HCT116 (cell line): ENCODE data around the gene BBS2. TPM values are rescaled to one million over a fixed set of nuclear protein-coding genes. Genes with fewer than 3 reads are reported as not detected.

Experiments
- ATAC-seq: fragments of 200-7000 bp; cut with Tn5 transposase; 2 replicates; pipeline ENCODE4 v1.9.1; 2020; ENCODE audit warnings: mild to moderate bottlenecking, moderate library complexity
- BruUV-seq: library from RNA; stranded (reverse); fragments of 400-500 nt; replicated peaks from 2 replicates; lab custom pipeline; 2021; lab: Mats Ljungman, UMichigan
- CTCF ChIA-PET: fragments of 300-600 bp; sonication (Branson Sonifier 250); formaldehyde crosslinking; loops from one replicate; lab custom pipeline; 2021; ENCODE audit warnings: antibody characterized with exemption; lab: Charles Lee
- POLR2A ChIA-PET: fragments of 300-600, 350-600 bp; sonication (Branson Sonifier 250); formaldehyde crosslinking; loops from one replicate; lab custom pipeline; 2021; ENCODE audit warnings: antibody characterized with exemption; lab: Charles Lee
- RAD21 ChIA-PET, 2 experiments: fragments of 300-600 bp; sonication (Branson Sonifier 250); formaldehyde crosslinking; loops; one replicate each; lab custom pipeline; 2023; ENCODE audit warnings: low total read pairs in 2 of 2; ENCODE audit not compliant: uncharacterized antibody in 2 of 2, unreplicated experiment in 2 of 2, low non-redundant PET in 1 of 2; lab: Charles Lee
- DNase-seq: peaks from one replicate; pipeline ENCODE4 v3.0.0-alpha.2; 2010; ENCODE audit warnings: low read depth, low spot score
- H2AFZ ChIP-seq: fragments of 200-600 bp; shearing (Covaris generic), sonication (generic); 2 replicates; pipeline ENCODE4 v1.6.1; 2017; ENCODE audit warnings: low read depth, mixed run types, mixed read lengths, antibody characterized with exemption, low read length; ENCODE audit not compliant: poor library complexity, severe bottlenecking
- H3K27ac ChIP-seq: 2 replicates; pipeline ENCODE4 v1.5.1; 2012; ENCODE audit warnings: low read depth, low read length
- H3K27me3 ChIP-seq: fragments of 200-600 bp; sonication (generic); 2 replicates; pipeline ENCODE4 v1.6.1; 2016; ENCODE audit warnings: mixed run types, low read length, mixed read lengths; ENCODE audit not compliant: insufficient read depth
- H3K36me3 ChIP-seq, 2 experiments: fragments of 200-500 bp in 1 of 2; fragments of 200-600 bp in 1 of 2; sonication (Bioruptor generic) in 1 of 2; sonication (generic) in 1 of 2; 2 replicates each; pipeline versions ENCODE4 v1.5.1 to v1.6.1; 2014 to 2016; ENCODE audit warnings: low read length in 2 of 2, inconsistent platforms in 1 of 2, mixed read lengths in 1 of 2, mixed run types in 1 of 2; ENCODE audit not compliant: insufficient read depth in 2 of 2, control insufficient read depth in 1 of 2
- H3K4me1 ChIP-seq, 2 experiments: fragments of 200-600 bp in 1 of 2; sonication (generic) in 1 of 2; 2 replicates each; pipeline versions ENCODE4 v1.5.1 to v1.6.1; 2012 to 2017; ENCODE audit warnings: low read length in 2 of 2, inconsistent platforms in 1 of 2, mild to moderate bottlenecking in 1 of 2, mixed read lengths in 1 of 2, mixed run types in 1 of 2, moderate library complexity in 1 of 2; ENCODE audit not compliant: insufficient read depth in 2 of 2, control insufficient read depth in 1 of 2
- H3K4me2 ChIP-seq: fragments of 200-600 bp; sonication (generic); 2 replicates; pipeline ENCODE4 v1.6.1; 2017; ENCODE audit warnings: mixed run types, low read length, mixed read lengths
- H3K4me3 ChIP-seq, 2 experiments: fragments of 200-600 bp in 1 of 2; sonication (generic) in 1 of 2; replicated peaks in 1 of 2; 2 replicates each; pipeline ENCODE4 v1.5.1; 2011 to 2016; ENCODE audit warnings: low read length in 2 of 2, control low read depth in 1 of 2, low read depth in 1 of 2, mild to moderate bottlenecking in 1 of 2, mixed read lengths in 1 of 2, mixed run types in 1 of 2
- H3K79me2 ChIP-seq: fragments of 200-600 bp; sonication (generic); 2 replicates; pipeline ENCODE4 v1.6.1; 2017; ENCODE audit warnings: mild to moderate bottlenecking, mixed run types, low read length, moderate library complexity, mixed read lengths; ENCODE audit not compliant: insufficient read depth
- H3K9ac ChIP-seq: fragments of 200-600 bp; sonication (generic); 2 replicates; pipeline ENCODE4 v1.6.1; 2016; ENCODE audit warnings: low read length, mixed read lengths
- H3K9me2 ChIP-seq: fragments of 200-600 bp; sonication (generic), shearing (Covaris generic); 2 replicates; pipeline ENCODE4 v1.6.1; 2017; ENCODE audit warnings: mixed run types, mild to moderate bottlenecking, moderate library complexity; ENCODE audit not compliant: insufficient read depth
- H3K9me3 ChIP-seq, 2 experiments: fragments of 200-500 bp in 1 of 2; fragments of 200-600 bp in 1 of 2; sonication (Bioruptor generic) in 1 of 2; sonication (generic) in 1 of 2; 2 replicates each; pipeline ENCODE4 v1.6.1; 2014 to 2017; ENCODE audit warnings: low read length in 2 of 2, mixed read lengths in 2 of 2, inconsistent platforms in 1 of 2, low read depth in 1 of 2, mild to moderate bottlenecking in 1 of 2, mixed run types in 1 of 2, moderate library complexity in 1 of 2; ENCODE audit not compliant: control insufficient read depth in 1 of 2, insufficient read depth in 1 of 2
- H4K20me1 ChIP-seq: fragments of 200-600 bp; sonication (generic), shearing (Covaris generic); 2 replicates; pipeline ENCODE4 v1.6.1; 2017; ENCODE audit warnings: mixed run types, mild to moderate bottlenecking, moderate library complexity; ENCODE audit not compliant: insufficient read depth
- CEBPB ChIP-seq: IDR thresholded peaks from 2 replicates; pipeline ENCODE4 v1.6.1; 2012; ENCODE audit warnings: low read depth
- EGR1 ChIP-seq: IDR thresholded peaks from 2 replicates; pipeline ENCODE4 v1.6.1; 2012; ENCODE audit warnings: low read depth
- ELF1 ChIP-seq: IDR thresholded peaks from 2 replicates; pipeline ENCODE4 v1.6.1; 2012; ENCODE audit warnings: low read depth, borderline replicate concordance
- FOSL1 ChIP-seq: IDR thresholded peaks from 2 replicates; pipeline ENCODE4 v1.6.1; 2012; ENCODE audit warnings: low read depth
- SIN3A ChIP-seq: IDR thresholded peaks from 2 replicates; pipeline ENCODE4 v1.6.1; 2012; ENCODE audit warnings: low read depth
- SP1 ChIP-seq: IDR thresholded peaks from 2 replicates; pipeline ENCODE4 v1.6.1; 2012; ENCODE audit warnings: low read depth
- YY1 ChIP-seq: IDR thresholded peaks from 2 replicates; pipeline ENCODE4 v1.6.1; 2011; ENCODE audit warnings: low read length, low read depth, moderate library complexity, mild to moderate bottlenecking; ENCODE audit not compliant: insufficient replicate concordance; ENCODE audit errors: extremely low read depth
- ZNF274 ChIP-seq: fragments of 200-500 bp; sonication (Bioruptor generic); IDR thresholded peaks from 2 replicates; pipeline ENCODE4 v1.6.1; 2014; ENCODE audit warnings: mild to moderate bottlenecking, low read depth, low read length, inconsistent platforms
- intact Hi-C: fragments of 100-400 bp; cut with micrococcal nuclease; formaldehyde crosslinking; loops from 2 replicates; pipeline ENCODE4 v1.10.0; 2022
- total RNA-seq: library from RNA; stranded (reverse); gene quantifications from one replicate; pipeline ENCODE4 v1.2.1, GENCODE V29; 2021; ENCODE audit not compliant: unreplicated experiment
- TF ChIP-seq, protein P1 (sequence below): IDR thresholded peaks from 2 replicates; pipeline ENCODE4 v1.6.1; 2012
- TF ChIP-seq, protein P2 (sequence below), 3 experiments: fragments of 200-600 bp in 1 of 3; sonication (generic) in 1 of 3; IDR thresholded peaks in 2 of 3; conservative IDR thresholded peaks in 1 of 3; 2 replicates each; pipeline ENCODE4 v1.5.1; 2012 to 2017; ENCODE audit warnings: low read depth in 2 of 3, low read length in 2 of 3, antibody characterized with exemption in 1 of 3, borderline replicate concordance in 1 of 3, control low read depth in 1 of 3, mild to moderate bottlenecking in 1 of 3, mixed read lengths in 1 of 3, mixed run types in 1 of 3, moderate library complexity in 1 of 3; ENCODE audit not compliant: insufficient read depth in 1 of 3

The BBS2 gene
- total RNA-seq, 1 experiment from 2014 or later, result 26.7 TPM

DNA sequence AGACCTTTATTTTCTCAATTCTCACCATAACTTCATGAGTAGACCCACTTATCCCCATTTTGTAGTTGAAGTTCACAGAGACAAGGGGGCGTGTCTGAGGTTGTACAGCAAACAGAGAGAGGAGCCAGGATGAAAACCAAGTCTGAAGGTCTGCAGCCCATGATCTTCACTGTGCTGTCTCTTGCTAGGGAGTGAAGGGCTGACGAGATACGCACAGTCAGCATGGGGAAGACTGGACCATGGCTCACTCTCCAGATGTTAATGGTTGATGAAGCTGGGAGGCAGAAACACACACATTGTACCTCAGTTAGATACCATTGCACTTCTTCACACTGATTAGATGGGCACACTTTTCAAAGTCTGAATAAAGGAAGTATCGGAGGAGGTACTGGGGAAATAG, 39.3 kb upstream of the BBS2 start:
- Histone ChIP-seq H3K27me3 (peaks cover 18% of the 10 kb centered on the region), H3K9ac (no peak overlapping the region), H2AFZ (no peak overlapping the region), H3K9me2 (no peaks in the 10 kb centered on the region), H3K4me1 (no peaks in the 10 kb centered on the region), H3K36me3 (no peaks in the 10 kb centered on the region), H3K79me2 (no peaks in the 10 kb centered on the region), H3K9me3 (no peaks in the 10 kb centered on the region), H4K20me1 (no peaks in the 10 kb centered on the region), H3K4me2 (no peak overlapping the region), H3K4me3 (no peak overlapping the region), H3K27ac (no peak overlapping the region)
- RAD21 ChIA-PET, result no interaction called here
- BruUV-seq, result no TSS peak
- intact Hi-C loops, result no loop called here
- ATAC-seq, result no peak
- CTCF ChIA-PET, result no interaction called here
- TF ChIP-seq, protein P1, sequence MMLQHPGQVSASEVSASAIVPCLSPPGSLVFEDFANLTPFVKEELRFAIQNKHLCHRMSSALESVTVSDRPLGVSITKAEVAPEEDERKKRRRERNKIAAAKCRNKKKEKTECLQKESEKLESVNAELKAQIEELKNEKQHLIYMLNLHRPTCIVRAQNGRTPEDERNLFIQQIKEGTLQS, result no peak
- TF ChIP-seq FOSL1 (no peak), YY1 (no peak), CEBPB (no peak), EGR1 (no peak), SP1 (no peak), SIN3A (no peak), ZNF274 (no peak)
- POLR2A ChIA-PET, result no interaction called here
- no peak for DNase-seq

DNA sequence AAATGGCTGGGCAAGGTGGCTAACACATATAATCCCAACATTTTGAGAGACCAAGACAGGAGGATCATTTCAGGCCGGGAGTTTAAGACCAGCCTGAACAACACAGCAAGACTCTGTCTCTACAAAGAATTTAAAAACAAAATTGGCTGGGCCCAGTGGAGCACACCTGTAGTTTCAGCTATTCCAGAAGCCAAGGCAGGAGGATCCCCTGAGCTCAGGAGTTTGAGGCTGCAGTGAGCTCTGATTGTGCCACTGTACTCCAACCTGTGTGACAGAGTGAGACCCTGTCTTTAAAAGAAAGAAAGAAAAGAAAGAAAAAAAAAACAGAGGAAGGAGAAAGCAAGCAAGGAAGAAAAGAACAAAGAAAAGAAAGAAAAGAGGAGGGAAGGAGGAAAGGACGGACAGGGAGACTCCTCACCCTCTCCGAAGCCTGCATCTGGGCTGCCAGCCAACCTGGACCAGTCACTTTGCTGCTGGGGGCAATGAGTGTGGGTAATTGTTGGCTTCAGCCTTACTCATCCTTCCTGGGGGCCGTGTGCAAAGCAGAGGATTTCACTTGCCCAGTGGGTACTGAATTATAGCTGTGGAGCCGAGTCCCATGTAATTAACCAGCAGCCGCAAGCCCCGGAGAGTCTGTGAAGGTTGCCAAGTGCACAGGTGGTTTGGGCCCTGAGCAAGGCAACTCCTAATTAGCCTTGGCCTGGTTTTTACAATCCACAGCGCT, 38.4 kb upstream of the BBS2 start:
- no peaks in the 10 kb centered on the region for H3K4me1 ChIP-seq
- no peak overlapping the region for H3K9ac ChIP-seq
- BruUV-seq, result no TSS peak
- ChIA-PET CTCF (interaction anchor here (0.6 kb wide), 1 partner anchor 32 kb away, joined by 5 read pairs; no protein-coding TSS in a partner anchor), RAD21 (interaction anchor here in 1 of 2 experiments (0.7 kb wide), 1 partner anchor 44 kb away, joined by 3 read pairs; no protein-coding TSS in a partner anchor), POLR2A (no interaction called here)
- DNase-seq (no peak), ATAC-seq (no peak)
- no peak overlapping the region for H3K4me2 ChIP-seq
- TF ChIP-seq, protein P2, sequence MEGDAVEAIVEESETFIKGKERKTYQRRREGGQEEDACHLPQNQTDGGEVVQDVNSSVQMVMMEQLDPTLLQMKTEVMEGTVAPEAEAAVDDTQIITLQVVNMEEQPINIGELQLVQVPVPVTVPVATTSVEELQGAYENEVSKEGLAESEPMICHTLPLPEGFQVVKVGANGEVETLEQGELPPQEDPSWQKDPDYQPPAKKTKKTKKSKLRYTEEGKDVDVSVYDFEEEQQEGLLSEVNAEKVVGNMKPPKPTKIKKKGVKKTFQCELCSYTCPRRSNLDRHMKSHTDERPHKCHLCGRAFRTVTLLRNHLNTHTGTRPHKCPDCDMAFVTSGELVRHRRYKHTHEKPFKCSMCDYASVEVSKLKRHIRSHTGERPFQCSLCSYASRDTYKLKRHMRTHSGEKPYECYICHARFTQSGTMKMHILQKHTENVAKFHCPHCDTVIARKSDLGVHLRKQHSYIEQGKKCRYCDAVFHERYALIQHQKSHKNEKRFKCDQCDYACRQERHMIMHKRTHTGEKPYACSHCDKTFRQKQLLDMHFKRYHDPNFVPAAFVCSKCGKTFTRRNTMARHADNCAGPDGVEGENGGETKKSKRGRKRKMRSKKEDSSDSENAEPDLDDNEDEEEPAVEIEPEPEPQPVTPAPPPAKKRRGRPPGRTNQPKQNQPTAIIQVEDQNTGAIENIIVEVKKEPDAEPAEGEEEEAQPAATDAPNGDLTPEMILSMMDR (IDR thresholded peaks at IDR 0.05 in 2 of 3, conservative IDR thresholded peaks at IDR 0.05 in 1 of 3; ENCODE audit: borderline replicate concordance in 1 of 3, insufficient read depth in 1 of 3, low read depth in 2 of 3, low read length in 2 of 3), result no peak
- TF ChIP-seq ZNF274, result no peak
- TF ChIP-seq ELF1, result no peak
- H3K4me3 ChIP-seq, result no peak overlapping the region
- H3K9me3 ChIP-seq, result no peaks in the 10 kb centered on the region
- H3K27me3 ChIP-seq, result peaks cover 18% of the 10 kb centered on the region
- no peaks in the 10 kb centered on the region for H3K9me2 ChIP-seq
- no peaks in the 10 kb centered on the region for H3K79me2 ChIP-seq
- H2AFZ ChIP-seq, result no peak overlapping the region
- no peak overlapping the region for H3K27ac ChIP-seq
- H3K36me3 ChIP-seq, result no peaks in the 10 kb centered on the region
- intact Hi-C loops, result no loop called here
- H4K20me1 ChIP-seq, result no peaks in the 10 kb centered on the region
